CD8-positive, alpha-beta memory T cell (primary cell): ENCODE data around the gene FAM209A. TPM values are rescaled to one million over a fixed set of nuclear protein-coding genes. Genes with fewer than 3 reads are reported as not detected.
"Not testable (repeated sequence)": the region's sequence is repeated elsewhere in the genome, so short reads cannot be mapped to it uniquely, and the experiment has no call there.

Source experiments
- CTCF ChIA-PET: fragments of 350-600 bp; sonication (Branson Sonifier 250); formaldehyde crosslinking; loops from one replicate; lab custom pipeline; 2021; ENCODE audit warnings: antibody characterized with exemption; lab: Charles Lee
- POLR2A ChIA-PET: fragments of 350-600 bp; sonication (Branson Sonifier 250); formaldehyde crosslinking; loops from one replicate; lab custom pipeline; 2021; ENCODE audit warnings: antibody characterized with exemption; lab: Charles Lee
- DNase-seq, 5 donors: peaks; one replicate each; pipeline versions ENCODE4 v3.0.0 to v3.0.0-alpha.2; 2020 to 2022; ENCODE audit warnings: mixed read lengths in 1 of 5
- H3K27ac ChIP-seq: one replicate; pipeline ENCODE4 v1.7.0; 2013; ENCODE audit warnings: low read depth, mild to moderate bottlenecking, low read length, moderate library complexity
- H3K27me3 ChIP-seq: 2 replicates; pipeline ENCODE4 v1.7.0; 2013; ENCODE audit warnings: low read length, mild to moderate bottlenecking; ENCODE audit not compliant: insufficient read depth, poor library complexity, severe bottlenecking
- H3K36me3 ChIP-seq: 2 replicates; pipeline ENCODE4 v1.7.0; 2013; ENCODE audit warnings: mild to moderate bottlenecking, low read length, moderate library complexity; ENCODE audit not compliant: insufficient read depth
- H3K4me1 ChIP-seq: 2 replicates; pipeline ENCODE4 v1.7.0; 2013; ENCODE audit warnings: mild to moderate bottlenecking, low read length, moderate library complexity; ENCODE audit not compliant: insufficient read depth
- H3K4me3 ChIP-seq: 2 replicates; pipeline ENCODE4 v1.7.0; 2013; ENCODE audit warnings: mild to moderate bottlenecking, low read length
- H3K9me3 ChIP-seq: 2 replicates; pipeline ENCODE4 v1.7.0; 2013; ENCODE audit warnings: mild to moderate bottlenecking, low read length
- H3K27ac Mint-ChIP-seq, 8 donors: one replicate each; pipeline ENCODE4 v1.8.0; 2020 to 2021; ENCODE audit warnings: mixed read lengths in 8 of 8, mild to moderate bottlenecking in 6 of 8, inconsistent platforms in 3 of 8, moderate library complexity in 3 of 8
- H3K27me3 Mint-ChIP-seq, 2 donors: one replicate each; pipeline ENCODE4 v1.8.0; 2020 to 2021; ENCODE audit warnings: mixed read lengths in 2 of 2, mild to moderate bottlenecking in 1 of 2, moderate library complexity in 1 of 2
- H3K36me3 Mint-ChIP-seq, 3 donors: one replicate each; pipeline ENCODE4 v1.8.0; 2020 to 2021; ENCODE audit warnings: mixed read lengths in 3 of 3, inconsistent platforms in 1 of 3, mild to moderate bottlenecking in 1 of 3
- H3K4me1 Mint-ChIP-seq, 3 donors: one replicate each; pipeline ENCODE4 v1.8.0; 2020 to 2021; ENCODE audit warnings: mixed read lengths in 3 of 3, inconsistent platforms in 1 of 3, mild to moderate bottlenecking in 1 of 3
- H3K4me3 Mint-ChIP-seq, 7 donors: one replicate each; pipeline ENCODE4 v1.8.0; 2020 to 2021; ENCODE audit warnings: mixed read lengths in 7 of 7, mild to moderate bottlenecking in 6 of 7, moderate library complexity in 4 of 7, inconsistent platforms in 2 of 7
- H3K9me3 Mint-ChIP-seq, 5 donors: one replicate each; pipeline ENCODE4 v1.8.0; 2020 to 2022; ENCODE audit warnings: mixed read lengths in 5 of 5, mild to moderate bottlenecking in 3 of 5, moderate library complexity in 2 of 5, inconsistent platforms in 1 of 5
- polyA plus RNA-seq: library from polyadenylated mRNA; unstranded; fragments of 300-500 nt; fragmentation: Illumina TruSeq; gene quantifications from one replicate; pipeline ENCODE4 v1.2.3, GENCODE V29; 2021
- total RNA-seq, 2 experiments: library from RNA; stranded (reverse); gene quantifications; one replicate each; pipeline ENCODE4 v1.2.3, GENCODE V29; 2021

The FAM209A gene
- total and polyA plus RNA-seq, 3 experiments from 2014 or later: 0.33 to 1.2 (median 1.0) TPM

- H3K36me3 ChIP-seq: no peaks in the 10 kb centered on the region
- CTCF ChIA-PET: interaction anchor here (0.8 kb wide), 1 partner anchor 8 kb away, joined by 3 read pairs; no protein-coding TSS in a partner anchor
- H3K27ac Mint-ChIP-seq: no peak overlapping the region
- H3K4me3 Mint-ChIP-seq: no peak overlapping the region
- H3K36me3 Mint-ChIP-seq: no peaks in the 10 kb centered on the region
- no peaks in the 10 kb centered on the region for H3K4me1 ChIP-seq
- H3K9me3 Mint-ChIP-seq: no peaks in the 10 kb centered on the region
- no peaks in the 10 kb centered on the region for H3K9me3 ChIP-seq
- H3K27ac ChIP-seq: no peak overlapping the region
- H3K4me1 Mint-ChIP-seq: no peaks in the 10 kb centered on the region
- peaks cover 0 to 2% of the 10 kb centered on the region in 2 donors for H3K27me3 Mint-ChIP-seq
- no peak for DNase-seq
- POLR2A ChIA-PET: no interaction called here
- no peak overlapping the region for H3K4me3 ChIP-seq
- H3K27me3 ChIP-seq: no peaks in the 10 kb centered on the region
Observed at GRCh38 chr20:56542489-56543030, 18.0 kb downstream of the FAM209A start.

- no peak for DNase-seq
- POLR2A ChIA-PET: no interaction called here
- Mint-ChIP-seq H3K9me3 (no peaks in the 10 kb centered on the region), H3K27me3 (peaks cover 0 to 10% of the 10 kb centered on the region in 2 donors), H3K4me3 (no peak overlapping the region), H3K4me1 (no peaks in the 10 kb centered on the region), H3K36me3 (no peaks in the 10 kb centered on the region), H3K27ac (peak overlapping the region in 1 of 8 donors; percentile 2)
- Histone ChIP-seq H3K4me3 (no peak overlapping the region), H3K27me3 (no peaks in the 10 kb centered on the region), H3K36me3 (no peaks in the 10 kb centered on the region), H3K9me3 (no peaks in the 10 kb centered on the region), H3K4me1 (no peaks in the 10 kb centered on the region), H3K27ac (no peak overlapping the region)
- CTCF ChIA-PET: interaction anchor here (1.9 to 2.2 kb wide), 3 partner anchors 9 to 1045 kb away, joined by 8 to 10 read pairs (median 8); no protein-coding TSS in a partner anchor
Observed at GRCh38 chr20:56551571-56551970, 27.0 kb downstream of the FAM209A start.

- no peaks in the 10 kb centered on the region for H3K9me3 Mint-ChIP-seq
- no peaks in the 10 kb centered on the region for H3K4me1 Mint-ChIP-seq
- H3K4me3 Mint-ChIP-seq: no peak overlapping the region
- H3K27ac ChIP-seq: no peak overlapping the region
- no peak for DNase-seq
- no peak overlapping the region for H3K4me3 ChIP-seq
- H3K36me3 ChIP-seq: no peaks in the 10 kb centered on the region
- H3K27me3 Mint-ChIP-seq: peaks cover 0 to 10% of the 10 kb centered on the region in 2 donors
- POLR2A ChIA-PET: no interaction called here
- H3K27me3 ChIP-seq: no peaks in the 10 kb centered on the region
- no peak overlapping the region for H3K27ac Mint-ChIP-seq
- no peaks in the 10 kb centered on the region for H3K9me3 ChIP-seq
- no peaks in the 10 kb centered on the region for H3K4me1 ChIP-seq
- CTCF ChIA-PET: no interaction called here
- H3K36me3 Mint-ChIP-seq: no peaks in the 10 kb centered on the region
Observed at GRCh38 chr20:56552911-56553629, 28.5 kb downstream of the FAM209A start.

GRCh38 chr20:56554869-56555268 lies 30.3 kb downstream of the FAM209A start:
- Histone ChIP-seq H3K4me3 (no peak overlapping the region), H3K36me3 (no peaks in the 10 kb centered on the region), H3K4me1 (no peaks in the 10 kb centered on the region), H3K27ac (no peak overlapping the region), H3K27me3 (no peaks in the 10 kb centered on the region), H3K9me3 (no peaks in the 10 kb centered on the region)
- Mint-ChIP-seq H3K36me3 (no peaks in the 10 kb centered on the region), H3K9me3 (no peaks in the 10 kb centered on the region), H3K4me3 (no peak overlapping the region), H3K27ac (no peak overlapping the region), H3K4me1 (no peaks in the 10 kb centered on the region), H3K27me3 (peaks cover 0 to 3% of the 10 kb centered on the region in 2 donors)
- DNase-seq: no peak
- CTCF ChIA-PET: no interaction called here
- POLR2A ChIA-PET: no interaction called here

GRCh38 chr20:56558968-56559367 lies 34.4 kb downstream of the FAM209A start:
- H3K27ac Mint-ChIP-seq: no peak overlapping the region
- H3K27ac ChIP-seq: no peak overlapping the region
- ChIA-PET POLR2A (no interaction called here), CTCF (no interaction called here)
- H3K9me3 Mint-ChIP-seq: no peaks in the 10 kb centered on the region
- H3K9me3 ChIP-seq: no peaks in the 10 kb centered on the region
- H3K36me3 Mint-ChIP-seq: no peaks in the 10 kb centered on the region
- no peaks in the 10 kb centered on the region for H3K4me1 Mint-ChIP-seq
- no peaks in the 10 kb centered on the region for H3K36me3 ChIP-seq
- no peaks in the 10 kb centered on the region for H3K4me1 ChIP-seq
- peaks cover 0 to 8% of the 10 kb centered on the region in 2 donors for H3K27me3 Mint-ChIP-seq
- H3K27me3 ChIP-seq: no peaks in the 10 kb centered on the region
- no peak overlapping the region for H3K4me3 ChIP-seq
- DNase-seq: no peak
- no peak overlapping the region for H3K4me3 Mint-ChIP-seq

- H3K4me1 ChIP-seq, H3K36me3 ChIP-seq, H3K9me3 Mint-ChIP-seq, H3K27ac Mint-ChIP-seq, DNase-seq, H3K27me3 ChIP-seq, H3K4me1 Mint-ChIP-seq, H3K4me3 ChIP-seq, CTCF ChIA-PET, H3K27ac ChIP-seq, H3K4me3 Mint-ChIP-seq, H3K36me3 Mint-ChIP-seq, POLR2A ChIA-PET, H3K9me3 ChIP-seq: not testable (repeated sequence)
- peaks cover 5 to 13% of the 10 kb centered on the region in 2 donors for H3K27me3 Mint-ChIP-seq
Observed at GRCh38 chr20:56564526-56564925, 40.0 kb downstream of the FAM209A start.

GRCh38 chr20:56565511-56565910 lies 41.0 kb downstream of the FAM209A start:
- Histone ChIP-seq H3K9me3 (no peaks in the 10 kb centered on the region), H3K27me3 (no peaks in the 10 kb centered on the region), H3K27ac (no peak overlapping the region), H3K4me1 (no peaks in the 10 kb centered on the region), H3K4me3 (no peak overlapping the region), H3K36me3 (no peaks in the 10 kb centered on the region)
- CTCF ChIA-PET: interaction anchor here (0.6 kb wide), 1 partner anchor 1570 kb away, joined by 3 read pairs; no protein-coding TSS in a partner anchor
- H3K4me3 Mint-ChIP-seq: no peak overlapping the region
- no peak overlapping the region for H3K27ac Mint-ChIP-seq
- H3K9me3 Mint-ChIP-seq: peaks cover 0 to 2% (median 0%) of the 10 kb centered on the region in 5 donors
- H3K27me3 Mint-ChIP-seq: peaks cover 10 to 16% of the 10 kb centered on the region in 2 donors
- DNase-seq: no peak
- no peaks in the 10 kb centered on the region for H3K4me1 Mint-ChIP-seq
- POLR2A ChIA-PET: no interaction called here
- no peaks in the 10 kb centered on the region for H3K36me3 Mint-ChIP-seq

GRCh38 chr20:56566621-56567020 lies 42.1 kb downstream of the FAM209A start:
- H3K27ac Mint-ChIP-seq: no peak overlapping the region
- Histone ChIP-seq H3K27ac (no peak overlapping the region), H3K36me3 (no peaks in the 10 kb centered on the region), H3K9me3 (no peaks in the 10 kb centered on the region), H3K4me1 (no peaks in the 10 kb centered on the region), H3K27me3 (no peaks in the 10 kb centered on the region), H3K4me3 (no peak overlapping the region)
- DNase-seq: no peak
- peaks cover 14 to 16% of the 10 kb centered on the region in 2 donors for H3K27me3 Mint-ChIP-seq
- H3K36me3 Mint-ChIP-seq: no peaks in the 10 kb centered on the region
- ChIA-PET CTCF (no interaction called here), POLR2A (no interaction called here)
- no peaks in the 10 kb centered on the region for H3K4me1 Mint-ChIP-seq
- H3K9me3 Mint-ChIP-seq: peaks cover 0 to 2% (median 0%) of the 10 kb centered on the region in 5 donors
- H3K4me3 Mint-ChIP-seq: no peak overlapping the region
